CD4-positive, alpha-beta T cell treated with Interleukin-17A for 4 hours (primary cell): ENCODE data around the gene ZPR1.
"Not testable (repeated sequence)": the region's sequence is repeated elsewhere in the genome, so short reads cannot be mapped to it uniquely, and the experiment has no call there.

Experiments used
- DNase-seq: peaks from one replicate; pipeline ENCODE4 v3.0.0-alpha.2; 2020; ENCODE audit warnings: mixed read lengths

The ZPR1 gene

DNA sequence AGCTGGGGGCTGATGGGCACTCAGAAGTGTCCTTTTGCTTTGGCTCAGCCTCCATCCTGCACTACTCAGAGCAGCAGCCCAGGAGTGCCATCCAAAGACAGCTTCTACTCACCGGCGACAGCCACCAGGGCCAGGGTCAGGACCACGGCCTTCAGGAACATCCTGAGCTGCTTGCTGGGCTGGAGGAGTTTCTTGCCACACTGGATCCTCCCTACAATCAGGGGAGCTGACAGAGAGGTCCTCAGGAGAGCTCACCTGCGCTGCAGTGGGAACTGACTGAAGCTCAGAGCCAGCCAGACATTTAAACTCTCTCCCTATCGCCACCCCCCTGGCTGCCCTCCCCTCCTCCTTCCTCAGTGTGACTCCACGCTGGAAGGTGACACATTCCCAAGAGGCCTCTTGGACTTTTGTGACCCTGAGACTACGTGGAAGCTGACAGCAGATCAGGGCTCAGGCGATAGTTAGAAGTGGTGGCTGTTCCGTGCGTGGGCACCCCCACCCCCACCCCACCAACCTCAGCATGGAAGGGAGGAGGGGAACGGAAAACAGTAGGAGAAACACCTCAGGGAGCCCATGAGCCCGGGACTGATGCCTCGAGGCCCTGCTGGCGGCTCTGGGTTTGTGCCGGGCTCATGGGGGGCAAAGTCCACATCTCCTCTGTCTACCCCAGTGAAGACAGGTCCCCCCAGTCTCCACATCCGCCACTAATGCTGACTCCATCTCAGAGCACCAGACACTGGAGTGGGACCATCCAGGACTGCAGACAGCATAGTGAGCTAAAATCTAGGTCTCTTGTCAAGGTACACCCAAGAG, 35.4 kb upstream of the ZPR1 start, which contains the start of gene APOA4:
Gene APOA4 (minus strand): TSS at position 274 of the 813 bp plus-strand sequence. CDS start 113 bp downstream, at position 161.
- DNase-seq = no peak

- DNase-seq = no peak
These were observed 34.8 kb upstream of the ZPR1 start for GRCh38 chr11:116822575-116822974.

DNA sequence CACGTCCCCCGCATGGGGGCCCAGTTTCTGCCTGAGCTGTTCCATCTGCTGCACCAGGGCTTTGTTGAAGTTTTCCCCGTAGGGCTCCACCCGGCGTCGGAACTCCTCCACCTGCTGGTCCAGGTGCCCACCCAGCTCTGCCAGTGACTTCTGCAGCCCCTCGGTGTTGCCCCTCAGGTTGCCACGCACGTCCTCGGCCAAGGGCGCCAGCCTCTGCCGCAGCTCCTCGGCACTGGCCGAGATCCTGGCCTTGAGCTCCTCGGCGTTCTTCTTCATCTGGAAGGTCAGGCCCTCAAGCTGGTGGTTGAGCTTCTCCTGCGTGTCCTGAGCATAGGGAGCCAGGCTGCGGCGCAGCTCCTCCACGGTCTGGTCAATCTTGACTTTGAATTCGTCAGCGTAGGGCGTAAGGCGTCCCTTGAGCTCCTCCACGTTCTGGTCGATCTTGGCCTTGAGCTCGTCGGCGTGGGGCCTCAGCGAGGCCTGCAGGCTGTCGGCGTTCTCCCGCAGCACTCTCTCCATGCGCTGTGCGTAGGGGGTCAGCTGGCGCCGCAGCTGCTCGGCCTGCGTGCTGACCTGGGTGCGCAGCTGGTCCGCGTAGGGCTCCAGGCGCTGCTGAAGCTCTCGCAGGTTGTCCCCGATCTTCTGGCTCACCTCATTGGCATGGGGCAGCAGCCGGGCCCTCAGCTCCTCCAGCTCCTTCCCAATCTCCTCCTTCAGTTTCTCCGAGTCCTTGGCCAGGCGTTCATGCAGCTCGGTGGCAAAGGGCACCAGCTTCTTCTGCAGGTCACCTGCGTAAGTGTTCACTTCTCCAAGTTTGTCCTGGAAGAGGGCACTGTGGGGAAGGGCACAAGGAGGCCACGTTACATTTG, 33.5 kb upstream of the ZPR1 start:
- no peak for DNase-seq

- DNase-seq = no peak
These were observed 31.2 kb upstream of the ZPR1 start for GRCh38 chr11:116819049-116819448.

- DNase-seq = no peak
These were observed 26.7 kb upstream of the ZPR1 start for GRCh38 chr11:116814502-116814901.

DNA sequence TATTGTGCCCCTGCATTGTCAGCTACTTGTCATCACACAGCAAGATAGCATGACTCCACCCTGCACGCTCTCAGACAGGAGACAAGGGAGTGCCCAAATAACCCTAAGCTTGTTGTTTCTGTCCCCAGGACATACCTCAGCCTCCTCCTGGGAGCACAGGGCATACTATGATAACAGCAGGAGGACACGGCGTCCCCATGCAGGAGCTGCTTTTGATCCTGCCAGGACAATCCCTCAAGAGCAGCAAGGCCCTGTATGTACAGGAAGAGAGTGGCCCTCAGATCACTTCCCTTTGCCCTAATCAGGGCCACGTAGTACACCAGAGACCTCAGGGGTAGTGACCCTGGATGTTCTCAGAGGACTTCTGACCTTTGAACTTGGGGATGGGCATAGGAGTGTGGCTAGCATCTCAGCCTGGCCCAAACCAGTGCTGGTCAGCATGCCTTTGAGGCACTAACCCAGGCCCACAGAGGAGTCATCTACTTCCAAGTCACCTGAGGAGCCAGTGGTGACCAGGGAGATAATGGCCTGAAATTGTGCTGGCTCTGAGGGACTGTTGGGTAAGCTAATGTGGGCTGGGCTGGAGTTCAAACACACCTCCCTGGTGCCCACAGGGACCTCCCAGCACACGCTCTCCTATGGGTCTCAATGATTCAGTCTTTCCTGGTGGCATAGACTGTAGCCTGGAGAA, 26.1 kb upstream of the ZPR1 start:
- DNase-seq = no peak

GRCh38 chr11:116813170-116813569, 25.3 kb upstream of the ZPR1 start:
- no peak for DNase-seq

GRCh38 chr11:116812109-116812508, 24.3 kb upstream of the ZPR1 start:
- DNase-seq = no peak

DNA sequence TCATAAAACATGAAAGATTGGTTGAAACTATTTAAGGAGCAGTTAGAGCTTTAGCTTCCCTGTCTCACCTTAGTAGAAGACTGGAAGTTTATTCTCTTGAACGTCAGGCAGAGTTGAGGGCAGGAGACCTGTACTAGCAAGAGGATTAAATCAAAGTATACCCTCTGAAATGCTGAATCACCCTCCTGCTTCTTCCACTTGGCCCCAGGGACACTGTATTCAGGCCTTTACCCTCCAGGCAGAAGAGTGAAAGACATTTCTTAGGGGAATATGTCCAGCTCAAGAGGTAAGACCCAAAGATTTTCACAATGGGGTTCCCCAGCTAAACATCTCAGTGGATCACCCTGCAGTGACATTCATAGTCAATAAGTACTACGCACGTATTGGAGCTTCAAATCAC, 23.4 kb upstream of the ZPR1 start:
- no peak for DNase-seq

- DNase-seq = no peak
These were observed 20.7 kb upstream of the ZPR1 start for GRCh38 chr11:116808262-116809175.

GRCh38 chr11:116807601-116808261, 19.9 kb upstream of the ZPR1 start:
- no peak for DNase-seq

DNA sequence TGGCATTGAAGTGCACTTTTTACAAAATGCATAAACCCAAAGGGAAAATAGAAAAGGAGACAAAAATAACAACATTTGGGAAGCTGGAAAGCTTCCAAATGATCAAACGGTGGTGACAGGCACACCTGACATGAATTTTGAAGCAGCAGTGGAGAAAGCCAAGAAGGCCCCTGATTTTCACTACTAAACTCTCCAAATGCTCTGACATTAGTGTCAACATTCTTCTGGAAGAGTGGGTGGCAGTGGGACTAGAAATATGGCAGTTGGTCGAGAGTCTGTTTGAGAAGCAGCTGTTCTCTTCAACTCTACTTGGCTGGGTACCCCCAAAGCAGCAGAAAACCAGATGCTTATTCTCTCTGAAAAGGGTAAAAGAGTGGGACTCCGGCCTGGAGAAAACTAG, 16.2 kb upstream of the ZPR1 start:
- no peak for DNase-seq

- DNase-seq = not testable (repeated sequence)
These were observed 13.8 kb upstream of the ZPR1 start for GRCh38 chr11:116801662-116802061.

DNA sequence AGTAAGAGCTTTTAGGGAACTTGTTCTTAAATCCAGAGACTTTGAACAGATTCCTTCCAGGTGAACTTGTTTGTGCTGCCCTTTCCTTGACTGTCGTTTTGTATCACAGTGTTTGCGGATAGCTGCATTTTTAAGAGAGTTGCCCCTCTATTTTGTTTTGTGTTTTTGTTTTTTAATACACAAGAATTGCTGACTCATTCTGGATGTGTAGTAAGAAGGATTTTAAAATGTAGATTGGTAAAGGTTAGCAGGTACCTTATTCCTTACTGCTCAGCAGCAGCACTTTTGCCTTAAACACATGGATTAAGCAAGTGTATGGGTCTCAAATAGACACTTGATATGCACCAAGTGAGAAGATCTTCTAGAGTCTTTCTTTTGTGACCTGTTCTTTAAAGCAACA, 12.8 kb upstream of the ZPR1 start:
- DNase-seq = no peak

DNA sequence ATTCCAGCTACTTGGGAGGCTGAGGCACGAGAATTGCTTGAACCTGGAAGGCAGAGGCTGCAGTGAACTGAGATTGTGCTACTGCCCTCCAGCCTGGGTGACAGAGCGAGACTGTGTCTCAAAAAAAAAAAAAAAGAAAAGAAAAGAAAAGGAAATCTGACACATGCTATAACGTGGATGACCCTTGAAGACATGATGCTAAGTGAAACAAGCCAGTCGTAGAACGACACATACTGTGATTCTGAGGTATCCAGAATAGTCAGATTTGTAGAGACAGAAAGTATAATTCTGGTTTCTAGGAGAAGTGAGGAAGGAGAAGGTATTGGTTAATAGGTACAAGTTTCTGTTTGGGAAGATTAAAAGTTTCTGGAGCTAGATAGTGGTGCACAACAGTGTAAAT, 10.5 kb upstream of the ZPR1 start:
- no peak for DNase-seq

GRCh38 chr11:116797816-116798215, 10.0 kb upstream of the ZPR1 start:
- no peak for DNase-seq

GRCh38 chr11:116796548-116796947, 8.7 kb upstream of the ZPR1 start:
- no peak for DNase-seq

DNA sequence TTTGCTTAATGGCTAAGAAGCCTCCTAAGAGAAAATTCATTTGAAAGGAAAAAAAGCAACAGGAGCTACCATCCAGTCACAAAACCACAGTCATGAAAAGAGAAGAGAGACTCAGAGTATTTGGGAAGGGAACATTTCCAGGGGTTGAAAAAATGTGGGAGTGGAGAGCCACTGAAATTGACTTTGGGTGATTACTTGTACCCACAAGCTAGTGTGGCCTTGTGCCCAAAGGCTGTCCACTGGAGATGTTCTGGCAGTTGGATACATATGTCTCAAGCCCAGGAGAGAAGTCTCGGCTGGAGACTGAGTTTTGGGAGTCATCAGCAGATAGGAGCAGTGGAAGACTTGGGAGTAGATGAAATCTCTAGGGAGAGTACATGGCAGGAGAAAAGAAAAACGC, 7.0 kb upstream of the ZPR1 start:
- DNase-seq = no peak

- no peak for DNase-seq
These were observed 5.9 kb upstream of the ZPR1 start for GRCh38 chr11:116793772-116794097.

DNA sequence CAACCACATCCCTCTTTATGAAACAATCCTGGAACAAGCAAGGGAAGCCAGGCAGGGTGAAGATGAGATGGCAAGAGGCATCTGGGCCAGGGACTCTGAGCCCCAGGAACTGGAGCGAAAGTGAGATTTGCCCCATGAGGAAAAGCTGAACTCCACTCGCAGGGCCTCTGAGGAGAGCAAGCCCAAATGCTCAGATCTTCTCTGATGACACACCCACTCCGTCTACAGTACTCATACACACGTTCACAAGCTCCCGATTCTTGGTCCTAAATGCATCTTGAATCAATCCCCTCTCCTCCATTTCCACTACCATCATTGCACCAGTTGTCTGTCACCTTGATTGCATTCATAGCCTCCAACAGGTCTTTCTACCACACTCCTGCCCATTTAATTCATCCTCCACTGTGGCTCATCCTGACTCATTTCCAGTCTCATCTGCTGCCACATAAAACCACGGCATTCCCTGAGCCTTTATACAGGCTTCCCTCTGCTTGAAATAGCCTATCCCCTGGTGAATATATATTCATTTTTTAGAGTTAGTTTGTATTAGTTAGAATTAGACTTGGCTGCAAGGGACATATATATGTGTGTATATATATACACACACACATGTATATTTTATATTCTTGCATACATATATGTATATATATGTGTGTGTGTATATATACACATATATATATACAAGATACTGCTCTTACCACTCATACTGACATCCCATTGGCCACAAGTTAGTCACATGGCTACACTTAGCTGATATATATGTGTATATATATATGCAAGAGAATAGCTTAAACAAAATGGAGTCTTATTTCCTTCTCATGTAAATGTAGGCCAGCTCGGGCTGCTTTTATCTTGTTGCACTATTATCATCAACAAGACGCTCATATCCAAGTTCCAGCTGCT, 5.3 kb upstream of the ZPR1 start:
- DNase-seq = no peak
